Measurements from ENCODE around the gene CCDC141.
"Not testable (repeated sequence)": the region's sequence is repeated elsewhere in the genome, so short reads cannot be mapped to it uniquely, and the experiment has no call there.

The CCDC141 gene, protein sequence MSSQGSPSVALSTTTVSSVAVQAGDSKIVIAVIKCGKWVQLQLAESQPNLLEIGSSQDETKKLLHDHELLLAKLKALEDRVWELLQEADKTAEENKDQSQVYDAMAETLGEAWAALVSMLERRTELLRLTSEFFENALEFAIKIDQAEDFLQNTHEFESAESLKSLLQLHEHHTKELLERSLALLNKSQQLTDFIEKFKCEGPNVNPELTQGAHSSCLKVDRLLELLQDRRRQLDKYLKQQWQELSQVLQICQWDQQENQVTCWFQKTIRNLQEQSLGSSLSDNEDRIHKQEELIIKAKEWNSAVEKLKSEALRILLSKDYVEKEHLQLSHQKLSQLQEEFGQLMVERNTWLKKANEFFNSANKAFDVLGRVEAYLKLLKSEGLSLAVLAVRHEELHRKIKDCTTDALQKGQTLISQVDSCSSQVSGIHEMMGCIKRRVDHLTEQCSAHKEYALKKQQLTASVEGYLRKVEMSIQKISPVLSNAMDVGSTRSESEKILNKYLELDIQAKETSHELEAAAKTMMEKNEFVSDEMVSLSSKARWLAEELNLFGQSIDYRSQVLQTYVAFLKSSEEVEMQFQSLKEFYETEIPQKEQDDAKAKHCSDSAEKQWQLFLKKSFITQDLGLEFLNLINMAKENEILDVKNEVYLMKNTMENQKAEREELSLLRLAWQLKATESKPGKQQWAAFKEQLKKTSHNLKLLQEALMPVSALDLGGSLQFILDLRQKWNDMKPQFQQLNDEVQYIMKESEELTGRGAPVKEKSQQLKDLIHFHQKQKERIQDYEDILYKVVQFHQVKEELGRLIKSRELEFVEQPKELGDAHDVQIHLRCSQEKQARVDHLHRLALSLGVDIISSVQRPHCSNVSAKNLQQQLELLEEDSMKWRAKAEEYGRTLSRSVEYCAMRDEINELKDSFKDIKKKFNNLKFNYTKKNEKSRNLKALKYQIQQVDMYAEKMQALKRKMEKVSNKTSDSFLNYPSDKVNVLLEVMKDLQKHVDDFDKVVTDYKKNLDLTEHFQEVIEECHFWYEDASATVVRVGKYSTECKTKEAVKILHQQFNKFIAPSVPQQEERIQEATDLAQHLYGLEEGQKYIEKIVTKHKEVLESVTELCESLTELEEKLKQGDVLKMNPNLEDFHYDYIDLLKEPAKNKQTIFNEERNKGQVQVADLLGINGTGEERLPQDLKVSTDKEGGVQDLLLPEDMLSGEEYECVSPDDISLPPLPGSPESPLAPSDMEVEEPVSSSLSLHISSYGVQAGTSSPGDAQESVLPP (N-terminal part only)

DNA sequence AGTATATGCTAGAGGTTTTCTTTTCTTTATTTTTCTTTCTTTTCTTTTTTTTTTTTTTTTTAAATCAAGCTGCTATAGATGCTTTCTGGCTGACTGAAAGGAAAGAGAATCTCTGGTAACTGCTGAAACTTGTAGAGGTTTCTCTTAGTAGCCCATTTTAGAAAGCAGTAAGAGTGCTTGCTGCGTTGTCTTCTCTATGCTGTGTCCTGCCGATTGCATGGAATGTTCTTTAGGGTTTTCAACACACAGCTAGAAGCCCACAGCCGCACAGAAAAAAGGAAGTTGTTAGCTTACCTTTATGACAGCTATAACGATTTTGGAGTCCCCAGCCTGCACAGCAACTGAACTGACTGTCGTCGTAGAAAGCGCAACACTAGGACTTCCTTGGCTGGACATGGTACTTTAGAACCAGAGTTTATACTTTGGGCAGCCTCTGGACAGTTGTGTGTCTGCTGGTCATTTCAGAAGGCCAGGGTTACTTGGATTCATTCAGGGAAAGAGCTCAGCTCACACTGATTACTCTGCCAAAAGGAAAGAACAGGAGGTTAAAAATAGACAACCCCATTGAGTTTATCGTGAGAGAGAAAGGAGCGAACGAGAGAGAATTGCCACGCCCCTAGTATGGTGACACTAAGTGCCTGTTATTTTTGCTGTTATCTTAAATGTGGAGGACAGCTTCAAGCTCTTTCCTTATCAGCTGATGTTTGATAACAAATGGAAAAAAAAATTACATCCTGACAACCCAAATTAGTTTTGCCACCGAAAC, at the start of gene CCDC141:
Gene CCDC141, minus strand, starts transcription at position 592 of the 766 bp plus-strand sequence. Its CDS starts 196 bp downstream, at position 396.
- no peak for FAIRE-seq
- no peak for DNase-seq (ENCODE audit: low spot score)

DNA sequence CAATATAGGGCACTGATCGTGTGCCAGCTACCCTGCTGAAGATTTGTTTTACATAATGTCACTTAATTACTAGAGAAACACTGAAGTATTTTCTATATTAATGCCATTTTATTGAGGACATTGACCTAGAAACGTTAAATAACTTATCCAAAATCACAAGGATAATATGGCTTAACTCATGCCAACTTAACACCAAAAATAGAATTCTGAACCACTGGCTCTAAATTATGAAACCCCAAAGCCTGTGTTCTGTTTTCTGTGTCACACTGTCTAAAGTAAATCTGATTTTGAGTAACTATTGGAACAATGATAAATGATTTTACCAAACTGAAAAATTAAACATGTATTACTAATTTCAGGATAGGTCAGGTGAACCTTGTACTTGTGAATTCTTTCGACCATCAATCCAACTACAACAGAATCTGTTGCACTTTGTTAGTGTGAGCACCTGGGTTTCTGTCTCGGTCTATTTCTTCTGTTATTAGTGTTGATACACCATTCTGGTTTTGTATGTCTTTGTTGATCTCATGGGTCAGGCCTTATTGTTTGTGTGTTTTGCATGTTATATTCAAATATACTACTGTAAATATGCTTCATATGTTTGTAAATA, 48.2 kb upstream of the CCDC141 start:
- FAIRE-seq = no peak
- no peak for DNase-seq (ENCODE audit: low spot score)

DNA sequence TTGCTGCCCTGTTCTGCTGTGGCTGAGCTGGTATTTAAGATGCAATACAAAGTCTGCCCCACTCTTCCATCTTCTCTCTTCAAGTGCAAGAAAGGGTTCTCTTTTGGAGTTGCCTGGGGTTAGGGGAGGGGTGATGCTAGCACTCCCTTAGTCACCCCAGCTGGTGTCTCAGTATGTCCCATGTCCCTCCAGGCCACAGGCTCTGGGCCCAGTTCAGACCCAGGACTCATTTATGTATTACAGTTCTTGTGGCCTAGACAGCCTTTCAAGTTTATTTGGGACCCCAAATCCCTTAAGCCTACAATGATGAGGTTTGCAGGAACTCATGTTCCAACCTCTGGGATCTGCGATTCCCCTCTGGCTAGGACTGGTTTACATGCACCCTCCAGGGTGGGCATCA, 47.2 kb upstream of the CCDC141 start:
- no peak for FAIRE-seq
- no peak for DNase-seq (ENCODE audit: low spot score)

DNA sequence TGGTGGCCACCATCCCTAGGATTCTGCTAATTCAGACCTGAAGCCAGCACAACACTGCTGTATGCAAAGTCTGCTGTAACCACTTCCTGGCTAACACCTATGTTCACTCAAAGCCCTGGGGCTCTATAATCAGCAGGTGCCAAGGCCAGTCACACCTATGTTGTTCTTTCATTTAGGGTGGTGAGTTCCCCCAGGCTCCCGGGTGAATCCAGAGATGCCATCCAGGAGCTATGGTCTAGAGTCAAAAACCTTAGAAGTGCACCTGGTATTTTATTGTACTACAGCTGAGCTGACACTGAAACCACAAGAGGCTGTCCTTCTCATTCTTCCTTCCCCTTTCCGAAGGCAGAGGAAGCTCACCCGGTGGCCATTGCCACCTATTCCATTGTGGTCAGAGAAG, 46.2 kb upstream of the CCDC141 start:
- DNase-seq (ENCODE audit: low spot score) = no peak
- FAIRE-seq = no peak

DNA sequence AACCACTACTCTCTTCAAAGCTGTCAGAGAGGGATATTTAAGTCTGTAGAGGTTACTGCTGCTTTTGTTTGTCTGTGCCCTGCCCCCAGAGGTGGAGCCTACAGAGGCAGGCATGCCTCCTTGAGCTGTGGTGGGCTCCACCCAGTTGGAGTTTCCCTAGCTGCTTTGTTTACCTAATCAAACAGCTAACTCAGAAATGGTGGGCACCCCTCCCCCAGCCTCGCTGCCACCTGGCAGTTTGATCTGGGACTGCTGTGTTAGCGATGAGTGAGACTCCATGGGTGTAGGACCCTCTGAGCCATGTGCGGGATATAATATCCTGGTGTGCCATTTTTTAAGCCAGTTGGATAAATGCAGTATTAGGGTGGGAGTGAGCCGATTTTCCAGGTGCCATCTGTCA, 43.0 kb upstream of the CCDC141 start:
- FAIRE-seq; DNase-seq (ENCODE audit: low spot score): not testable (repeated sequence)

DNA sequence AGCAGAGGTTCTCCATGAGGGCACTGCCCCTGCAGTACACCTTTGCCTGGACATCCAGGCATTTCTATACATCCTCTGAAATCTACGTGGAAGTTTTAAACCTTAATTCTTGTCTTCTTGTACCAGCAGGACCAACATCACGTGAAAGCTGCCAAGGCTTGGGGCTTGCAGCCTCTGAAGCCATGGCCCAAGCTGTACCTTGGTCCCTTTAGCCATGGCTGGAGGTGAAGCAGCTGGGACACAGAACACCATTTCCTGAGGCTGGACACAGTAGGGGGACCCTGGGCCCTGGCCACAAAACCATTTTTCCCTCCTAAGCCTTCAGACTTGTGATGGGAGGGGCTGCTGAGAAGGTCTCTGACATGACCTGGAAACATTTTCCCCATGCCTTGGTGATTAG, 32.8 kb upstream of the CCDC141 start:
- FAIRE-seq = no peak
- DNase-seq (ENCODE audit: low spot score) = no peak

DNA sequence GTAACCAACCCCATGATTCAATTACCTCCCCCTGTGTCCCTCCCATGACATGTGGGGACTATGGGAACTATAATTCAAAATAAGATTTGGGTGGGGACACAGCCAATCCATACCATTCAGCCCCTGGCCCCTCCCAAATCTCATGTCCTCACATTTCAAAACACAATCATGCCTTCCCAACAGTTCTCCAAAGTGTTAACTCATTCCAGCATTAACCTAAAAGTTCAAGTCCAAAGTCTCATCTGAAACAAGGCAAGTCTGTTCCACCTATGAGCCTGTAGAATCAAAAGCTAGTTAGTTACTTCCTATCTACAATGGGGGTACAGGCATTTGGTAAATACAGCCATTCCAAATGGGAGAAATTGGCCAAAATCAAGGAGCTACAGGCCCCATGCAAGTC, 32.0 kb upstream of the CCDC141 start:
- FAIRE-seq (no peak), DNase-seq (ENCODE audit: low spot score) (no peak)

DNA sequence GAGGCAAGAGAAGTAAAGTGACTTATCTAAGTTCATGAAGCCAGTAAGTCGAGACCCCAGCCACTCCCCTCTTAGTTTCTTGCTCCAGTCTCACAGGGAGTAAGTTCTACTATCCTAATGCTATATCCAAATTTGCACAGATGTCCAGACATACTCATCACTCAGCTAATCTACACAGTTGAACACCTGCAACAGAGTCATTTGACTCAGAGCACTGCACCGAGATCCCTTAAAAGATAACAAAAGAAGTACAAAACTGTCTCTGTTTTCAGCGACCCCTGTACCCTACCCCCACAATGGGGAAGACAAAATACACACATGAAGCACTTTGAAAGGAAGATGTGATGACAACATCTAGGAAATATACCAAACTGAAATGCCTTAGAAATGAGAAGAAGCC, 22.6 kb upstream of the CCDC141 start:
- DNase-seq (ENCODE audit: low spot score) (no peak), FAIRE-seq (no peak)

DNA sequence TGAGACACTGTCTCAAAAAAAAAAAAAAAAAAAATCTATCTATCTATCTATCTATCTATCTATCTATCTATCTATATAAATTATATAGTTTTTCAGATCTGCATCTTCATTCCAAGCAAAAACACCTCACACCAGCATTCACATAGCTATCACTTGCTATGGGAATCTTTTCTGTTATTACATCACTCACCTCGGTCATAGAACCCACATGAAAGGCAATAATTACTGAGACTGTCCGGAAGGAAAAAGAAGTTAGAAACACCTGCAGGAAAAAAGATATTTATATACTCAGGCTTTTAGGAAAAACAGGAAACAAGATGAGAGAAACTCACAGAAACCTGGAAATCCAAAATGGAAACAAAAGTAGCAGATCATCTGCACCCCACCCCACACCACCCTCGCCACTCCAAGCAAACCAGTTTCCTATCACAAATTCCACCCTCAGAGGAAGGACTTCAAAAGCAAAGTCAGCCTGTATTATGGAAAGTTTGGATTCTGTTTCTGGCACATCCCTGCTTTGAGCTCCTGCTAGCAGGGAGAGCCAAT, 21.9 kb upstream of the CCDC141 start:
- DNase-seq (ENCODE audit: low spot score) (no peak), FAIRE-seq (no peak)

DNA sequence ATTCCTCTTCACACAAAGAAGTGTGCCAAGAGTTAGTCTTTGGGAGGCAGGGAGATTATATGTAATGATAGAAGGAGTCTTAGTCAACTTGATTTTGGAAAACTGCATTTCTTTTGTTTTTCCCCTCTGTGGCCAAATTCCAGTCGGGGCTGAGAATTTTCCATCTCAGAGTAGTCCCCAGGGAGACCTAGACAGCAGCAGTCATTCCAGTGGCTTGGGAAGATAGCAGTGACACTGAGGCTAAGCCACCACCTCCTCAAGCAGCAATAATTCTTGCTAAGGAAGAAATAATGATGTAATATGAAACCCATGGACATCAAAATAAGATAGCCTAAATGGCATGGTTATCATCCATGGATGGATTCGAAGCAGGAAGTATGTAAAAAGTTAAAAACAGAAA, 21.0 kb upstream of the CCDC141 start:
- FAIRE-seq (no peak), DNase-seq (ENCODE audit: low spot score) (no peak)

DNA sequence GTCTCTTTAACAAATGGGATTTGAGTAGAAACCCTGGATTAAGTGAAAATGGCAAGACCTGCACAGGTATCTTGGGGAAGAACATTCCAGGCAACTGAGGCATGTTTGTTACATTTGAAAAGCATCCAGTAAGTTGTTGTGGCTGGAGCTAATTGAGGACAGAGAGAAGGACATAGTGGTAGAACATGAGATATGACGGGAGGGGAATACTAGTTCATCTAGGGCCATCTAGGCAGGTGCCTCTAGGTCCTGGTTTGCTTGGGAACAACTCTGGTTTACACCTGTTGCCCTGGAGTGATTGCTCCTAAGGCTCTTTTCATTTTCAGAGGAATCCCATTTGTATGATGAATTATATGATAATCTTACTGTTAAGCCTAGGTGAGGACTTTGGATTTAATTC, 19.7 kb upstream of the CCDC141 start:
- DNase-seq (ENCODE audit: low spot score) (no peak), FAIRE-seq (no peak)

DNA sequence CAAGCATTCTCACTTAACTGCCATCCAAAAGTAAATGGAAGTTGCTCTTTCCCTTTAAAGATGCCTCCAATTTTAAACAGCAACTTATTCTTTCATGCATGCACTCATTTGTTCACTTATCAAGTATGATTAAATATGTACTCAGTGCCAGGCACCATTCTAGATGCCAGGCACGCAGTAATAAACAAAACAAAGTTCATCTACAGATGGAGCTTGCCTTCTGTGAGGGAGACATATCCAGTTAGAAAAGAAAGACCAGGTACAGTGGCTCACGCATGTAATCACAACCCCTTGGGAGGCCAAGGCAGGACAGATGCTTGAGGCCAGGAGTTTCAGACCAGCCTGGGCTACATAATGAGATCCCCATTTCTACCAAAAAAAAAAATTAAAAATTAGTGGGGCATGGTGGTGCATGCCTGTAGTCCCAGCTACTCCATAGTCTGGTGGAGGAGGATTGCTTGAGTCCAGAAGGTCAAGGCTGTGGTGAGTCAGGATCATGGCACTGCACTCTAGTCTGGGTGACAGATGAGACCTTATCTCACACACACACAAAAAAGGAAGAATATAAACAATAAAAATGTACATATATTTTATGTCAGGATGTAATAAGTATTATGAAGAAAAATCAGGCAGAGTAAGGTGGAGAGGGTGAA, 19.2 kb upstream of the CCDC141 start:
- FAIRE-seq (no peak), DNase-seq (ENCODE audit: low spot score) (no peak)

DNA sequence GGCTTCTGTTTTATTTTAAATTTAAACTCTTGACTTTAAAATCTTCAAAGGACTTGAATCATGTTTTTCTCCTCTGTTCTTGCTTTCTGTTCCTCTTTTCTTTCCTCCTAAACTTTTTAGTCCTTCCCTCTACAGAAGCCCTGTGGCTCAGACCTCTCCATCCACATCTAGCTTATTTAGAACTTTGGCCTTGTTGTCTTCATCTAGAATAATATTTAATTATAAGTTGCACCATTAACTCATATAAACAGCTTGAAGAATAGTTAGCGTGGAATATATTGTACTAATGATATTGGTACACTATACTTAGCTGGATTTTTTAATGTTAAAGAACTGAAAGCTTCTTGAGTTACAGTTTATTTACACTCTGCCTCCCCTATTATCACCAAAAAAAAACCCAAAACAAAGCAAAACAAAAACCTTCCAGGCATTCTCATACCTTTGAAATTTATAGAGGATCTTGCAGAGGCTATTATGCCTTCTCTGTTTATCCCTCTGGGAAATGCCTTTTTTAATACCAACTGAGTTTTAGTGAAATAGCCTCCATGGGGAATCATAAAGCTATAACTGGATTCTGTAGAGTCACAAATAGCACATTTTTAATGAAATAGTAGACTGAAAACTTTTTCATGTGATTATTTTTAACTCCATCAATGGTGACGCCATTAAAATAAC, 9.2 kb upstream of the CCDC141 start:
- FAIRE-seq (no peak), DNase-seq (ENCODE audit: low spot score) (no peak)

DNA sequence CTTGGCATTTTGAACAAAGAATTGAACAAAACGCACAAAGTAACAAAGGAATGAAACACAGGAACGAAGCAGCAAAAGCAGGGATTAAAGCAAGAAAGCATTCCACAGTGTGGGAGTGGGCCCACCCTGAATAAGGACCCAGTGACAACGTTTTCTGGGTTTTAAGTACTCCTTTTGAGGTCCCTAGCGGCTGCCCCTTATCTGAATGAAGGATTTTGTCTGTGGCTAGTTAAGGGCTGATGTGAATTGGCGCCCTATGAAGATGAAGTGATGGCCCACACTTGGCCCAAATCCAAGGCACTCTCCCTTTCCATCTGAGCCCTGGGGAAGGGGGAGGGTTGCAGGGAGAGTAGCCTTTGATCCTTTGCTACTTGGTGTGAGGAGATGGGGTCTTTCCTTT, 7.8 kb upstream of the CCDC141 start:
- DNase-seq (ENCODE audit: low spot score) = no peak
- no peak for FAIRE-seq

DNA sequence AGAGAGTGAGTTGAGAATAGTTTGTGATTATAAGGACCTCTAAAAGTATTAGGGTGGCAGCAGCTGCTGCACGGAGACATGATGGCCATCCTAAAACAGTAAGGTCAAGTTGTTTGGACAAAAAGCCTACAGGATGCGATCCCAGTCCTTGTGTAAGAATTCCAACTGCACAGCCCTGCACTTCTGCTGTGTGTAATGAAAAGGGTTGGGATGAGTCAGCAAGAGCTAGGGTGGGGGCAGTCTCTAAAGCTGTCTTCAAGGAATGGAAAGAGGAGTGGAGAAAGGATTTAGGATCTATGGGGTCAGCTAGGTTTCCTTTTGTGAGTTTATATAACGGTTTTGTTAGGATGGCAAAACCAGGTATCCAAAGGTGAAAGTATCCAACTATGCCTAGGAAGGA, 3.6 kb upstream of the CCDC141 start:
- not testable (repeated sequence) for DNase-seq (ENCODE audit: low spot score); FAIRE-seq

DNA sequence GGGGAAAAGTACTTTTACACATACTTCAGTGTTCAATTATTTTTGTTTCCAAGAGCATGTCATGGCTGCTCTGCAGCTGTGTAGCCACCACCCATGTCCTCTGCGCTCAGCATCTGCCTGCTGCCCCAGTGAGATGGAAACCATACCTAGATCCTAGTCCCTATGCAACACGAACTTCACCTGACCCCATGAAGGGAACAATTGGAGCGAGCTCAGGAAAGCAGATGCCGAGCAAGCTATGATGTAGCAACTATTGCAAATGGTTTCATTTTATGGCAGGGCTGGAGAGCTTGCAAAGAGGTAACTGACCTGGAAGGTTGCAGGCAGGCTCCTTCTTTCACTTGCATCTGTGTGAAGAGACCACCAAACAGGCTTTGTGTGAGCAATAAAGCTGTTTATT, 1.3 kb upstream of the CCDC141 start:
- FAIRE-seq (no peak), DNase-seq (ENCODE audit: low spot score) (no peak)

DNA sequence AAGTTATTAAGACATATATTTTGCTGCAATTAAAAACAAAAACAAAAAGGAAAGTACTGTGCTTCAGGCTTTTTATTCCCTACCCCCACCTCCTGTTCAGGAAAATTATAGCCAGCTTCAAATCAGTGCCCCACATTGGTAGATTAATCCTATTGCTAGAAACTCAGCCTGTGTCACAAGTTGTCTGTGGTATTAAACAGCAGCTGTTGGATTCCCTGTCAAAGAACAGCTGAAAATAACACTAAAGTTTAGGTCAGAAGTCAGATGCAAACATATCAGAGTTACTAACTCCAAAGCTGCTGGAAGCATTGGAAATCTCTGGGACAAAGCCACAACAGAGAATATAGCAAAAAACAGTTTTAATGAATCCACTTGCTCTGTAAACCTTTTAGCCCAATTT, 818 bp upstream of the CCDC141 start:
- no peak for FAIRE-seq

DNA sequence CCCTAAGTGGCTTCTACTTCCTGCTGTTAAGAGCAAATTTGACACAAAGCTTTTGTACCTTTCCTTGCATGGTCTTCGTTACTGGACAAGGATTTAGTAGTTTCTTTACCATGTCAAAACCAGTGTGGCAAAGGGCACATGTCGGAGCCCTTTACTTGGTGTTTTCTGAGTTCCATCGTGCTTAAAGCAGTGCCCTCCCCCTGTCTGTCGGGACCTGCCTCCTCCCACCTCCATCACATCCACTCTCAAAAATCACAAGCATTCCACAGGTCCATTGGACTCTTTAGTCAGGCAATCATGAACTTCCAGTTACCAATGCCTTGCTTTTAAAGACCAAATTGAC, 763 bp downstream of the CCDC141 start:
- DNase-seq (ENCODE audit: low spot score) (no peak), FAIRE-seq (no peak)

More for the DNA sequence above, 818 bp upstream of the CCDC141 start:
- DNase-seq (ENCODE audit: low spot score) = no peak

DNA sequence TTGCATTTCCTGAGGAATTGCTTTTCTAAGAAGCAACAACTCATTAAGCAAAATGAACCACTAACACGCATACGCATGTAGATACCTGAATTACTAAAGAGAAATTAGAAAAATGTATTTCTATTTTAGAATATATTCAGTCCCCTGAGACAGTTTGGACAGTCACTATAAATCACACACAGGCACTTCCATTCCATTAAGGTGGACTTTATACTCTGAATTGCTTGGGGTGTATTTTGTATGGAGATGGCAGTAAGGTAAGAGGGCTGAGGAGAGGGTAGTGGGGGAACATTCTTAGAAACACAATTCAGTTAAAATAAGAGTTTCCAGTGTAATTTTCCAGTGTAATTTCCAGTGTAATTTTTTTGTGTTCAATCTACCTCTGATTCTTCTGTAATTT, 1.8 kb downstream of the CCDC141 start:
- no peak for FAIRE-seq

More for the DNA sequence above, 1.8 kb downstream of the CCDC141 start:
- DNase-seq (ENCODE audit: low spot score) = no peak
